GM19023 (cell line): ENCODE measurements around the gene ABHD14A.

Experiments
- ATAC-seq: cut with Tn5 transposase; IDR thresholded peaks from one replicate; pipeline ENCODE4 v1.9.1; 2021; ENCODE audit warnings: mild to moderate bottlenecking, moderate library complexity; ENCODE audit not compliant: unreplicated experiment

The ABHD14A gene

GRCh38 chr3:51955893-51956770, 18.7 kb upstream of the ABHD14A start:
- no peak for ATAC-seq

DNA sequence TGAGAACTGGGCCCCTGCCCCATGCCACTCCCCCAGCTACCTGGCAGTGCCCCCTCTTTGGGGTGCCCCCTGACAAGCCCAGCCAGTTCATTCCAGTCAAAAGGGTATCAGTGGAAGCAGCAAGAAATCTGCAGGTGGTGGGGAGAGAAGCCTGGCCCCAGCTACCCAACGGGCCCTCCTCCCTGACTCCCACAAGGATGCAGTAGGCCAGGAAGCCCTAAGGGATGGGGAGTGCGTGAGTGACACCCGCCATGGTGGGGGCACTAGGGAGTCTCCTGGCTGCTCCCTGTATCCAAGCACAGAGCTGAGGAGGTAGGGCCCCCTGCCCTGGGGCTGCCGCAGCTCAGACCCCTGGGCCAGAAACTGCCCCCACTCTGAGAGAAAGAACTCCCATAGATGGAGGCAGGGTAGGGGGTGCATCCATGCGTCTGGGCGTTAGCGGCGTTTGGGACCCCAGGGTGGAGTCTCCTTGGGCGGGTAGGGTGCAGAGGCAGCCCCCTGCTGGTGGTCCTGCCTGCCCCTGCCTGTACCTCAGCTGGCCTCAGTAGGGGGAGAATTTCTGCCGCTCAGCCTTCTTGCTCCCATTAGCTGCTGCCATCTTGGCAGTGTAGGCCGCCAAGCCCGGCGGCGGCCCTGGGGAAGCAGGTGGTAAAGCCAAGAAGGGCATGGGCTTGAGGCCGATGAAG, 17.2 kb upstream of the ABHD14A start:
- no peak for ATAC-seq

DNA sequence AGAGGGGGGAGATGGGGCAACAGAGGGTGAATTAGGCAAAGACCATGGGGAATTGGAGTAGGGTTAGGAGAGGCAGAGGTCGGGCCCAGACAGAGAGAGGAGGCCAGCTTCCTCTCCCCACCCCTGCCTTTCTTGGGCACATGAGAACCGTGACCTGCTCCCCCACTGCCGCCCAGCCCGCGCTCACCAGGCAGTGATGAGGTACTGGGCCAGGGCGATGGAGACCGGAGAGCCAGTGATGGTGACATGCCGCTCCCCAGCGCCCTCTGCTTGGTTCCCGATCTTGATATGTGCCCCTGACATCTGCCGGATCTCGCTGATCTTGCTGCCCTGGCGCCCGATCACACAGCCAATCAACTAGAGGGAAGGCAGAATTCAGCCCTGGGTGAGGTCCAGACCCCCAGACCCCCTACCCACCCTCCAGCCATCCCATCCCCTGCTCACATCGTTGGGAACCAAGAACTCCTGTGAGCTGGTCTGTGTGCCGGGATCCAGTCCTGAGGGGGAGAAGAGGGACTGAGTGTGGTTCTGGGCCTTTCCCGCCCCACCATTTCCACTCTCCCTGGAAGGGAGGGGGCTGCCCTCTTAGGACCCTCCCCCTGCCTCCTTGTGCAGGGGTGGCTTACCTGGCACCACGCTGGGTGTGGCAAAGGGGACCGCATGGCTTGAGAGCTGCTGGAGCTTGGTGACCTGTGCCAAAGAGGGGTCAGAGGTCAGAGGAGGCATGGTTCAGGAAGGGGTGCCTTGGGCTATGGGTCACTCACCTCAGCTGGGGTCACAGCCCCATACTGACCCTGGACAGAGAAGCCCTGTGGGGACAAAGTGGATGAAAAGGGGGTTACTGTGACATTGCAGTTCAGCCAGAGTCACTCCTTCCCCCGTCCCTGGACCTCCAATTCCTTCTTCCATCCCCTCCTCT, 16.0 kb upstream of the ABHD14A start:
- ATAC-seq = no peak

- ATAC-seq = no peak
Measured at GRCh38 chr3:51959651-51960050, 15.2 kb upstream of the ABHD14A start.

GRCh38 chr3:51960386-51960785, 14.5 kb upstream of the ABHD14A start:
- no peak for ATAC-seq

DNA sequence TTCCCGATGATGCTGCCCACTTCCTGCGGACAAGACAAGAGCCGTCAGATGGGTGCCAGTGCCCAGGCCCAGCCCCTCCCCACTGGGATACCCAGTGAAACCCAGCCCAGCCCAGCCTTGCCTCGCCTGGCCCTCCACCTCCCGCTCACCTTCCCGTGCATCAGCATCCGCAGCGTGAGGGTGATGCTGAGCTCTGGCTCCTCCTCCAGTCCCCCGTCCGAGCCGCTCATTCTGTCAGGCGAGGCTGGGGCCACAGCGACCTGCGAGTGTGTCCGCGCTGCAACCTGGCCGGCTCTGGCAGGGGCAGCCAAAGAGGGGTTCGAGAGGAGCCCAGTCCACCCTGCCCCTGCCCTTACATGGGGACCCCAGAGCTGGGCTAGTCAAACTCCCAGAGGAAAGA, 13.9 kb upstream of the ABHD14A start:
- ATAC-seq = no peak

DNA sequence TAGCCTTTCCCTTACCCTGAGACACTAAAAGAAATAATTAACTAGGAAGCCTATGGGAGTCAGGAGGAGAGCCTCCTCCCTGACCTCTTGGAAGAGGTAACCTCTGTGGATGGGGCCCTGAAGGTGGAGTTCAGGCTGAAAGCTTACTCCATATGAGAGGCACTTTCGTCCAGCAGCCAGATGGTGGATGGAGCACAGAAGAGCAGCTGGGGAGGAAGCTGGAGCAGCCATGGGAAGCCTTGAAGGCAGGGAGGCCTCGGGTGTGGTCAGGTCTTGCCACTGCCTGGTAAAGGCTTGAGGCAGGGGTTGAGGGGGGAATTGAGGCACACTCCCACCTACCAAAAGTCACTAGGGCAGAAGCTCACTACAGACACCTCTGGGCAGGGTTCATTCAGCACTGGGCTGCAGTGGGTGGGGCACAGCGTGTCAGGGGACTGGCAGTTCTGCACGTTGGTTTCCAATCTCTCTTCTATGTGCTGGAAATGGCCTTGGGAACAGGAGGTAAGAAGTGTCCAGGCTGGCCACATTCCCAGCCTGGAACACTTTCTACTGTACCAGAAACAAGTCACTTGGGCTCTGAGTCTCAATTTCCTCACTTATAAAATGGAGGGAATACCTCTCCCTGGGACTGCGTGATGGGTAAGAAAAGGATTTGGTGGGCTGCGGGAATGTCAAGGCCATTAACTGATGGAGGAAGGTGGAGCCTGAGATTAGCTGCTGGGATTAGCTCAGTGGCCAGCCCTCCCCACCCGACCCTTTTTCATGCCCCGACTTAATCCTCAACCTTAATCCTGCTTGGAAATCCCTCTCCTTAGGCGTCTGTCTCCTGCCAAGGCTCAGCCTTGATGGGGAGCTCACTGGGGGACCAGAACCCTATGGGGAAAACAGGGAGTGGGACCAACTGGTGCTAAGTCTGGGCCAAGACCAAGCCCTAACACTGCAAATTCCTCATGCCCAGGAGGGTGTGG, 13.0 kb upstream of the ABHD14A start:
- ATAC-seq = no peak

DNA sequence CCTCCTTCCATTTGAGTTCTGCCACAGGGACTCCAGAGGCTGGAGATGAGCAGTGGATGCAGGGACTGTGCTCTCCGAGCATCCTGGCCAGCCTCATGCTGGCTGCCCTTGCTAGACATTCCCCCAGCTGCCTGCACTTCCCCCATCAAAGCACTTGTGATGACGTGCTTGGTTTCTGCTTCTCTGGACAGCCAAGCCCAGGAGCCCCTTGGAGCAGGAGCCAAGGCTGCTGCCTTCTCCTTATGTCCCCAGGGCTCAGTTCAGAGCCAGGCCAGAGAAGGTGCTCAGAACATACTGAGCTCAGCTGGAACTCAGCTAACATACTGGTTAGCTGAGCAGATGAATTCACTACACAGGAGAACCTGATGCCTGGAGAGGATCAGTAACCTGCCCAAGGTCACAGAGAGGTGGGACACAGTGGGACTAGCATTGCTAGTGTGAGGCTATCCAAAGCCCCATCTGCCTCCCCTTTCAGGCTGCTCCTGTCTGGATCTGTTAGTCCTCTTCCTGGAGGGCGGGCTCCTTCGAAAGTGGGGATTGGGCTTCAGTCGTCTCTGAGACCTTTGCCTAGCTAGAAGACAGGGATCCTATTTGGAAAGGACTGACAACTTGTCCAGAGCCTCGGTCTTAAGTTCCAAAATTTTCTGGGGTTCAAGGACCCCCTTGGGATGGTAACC, 11.9 kb upstream of the ABHD14A start:
- no peak for ATAC-seq

DNA sequence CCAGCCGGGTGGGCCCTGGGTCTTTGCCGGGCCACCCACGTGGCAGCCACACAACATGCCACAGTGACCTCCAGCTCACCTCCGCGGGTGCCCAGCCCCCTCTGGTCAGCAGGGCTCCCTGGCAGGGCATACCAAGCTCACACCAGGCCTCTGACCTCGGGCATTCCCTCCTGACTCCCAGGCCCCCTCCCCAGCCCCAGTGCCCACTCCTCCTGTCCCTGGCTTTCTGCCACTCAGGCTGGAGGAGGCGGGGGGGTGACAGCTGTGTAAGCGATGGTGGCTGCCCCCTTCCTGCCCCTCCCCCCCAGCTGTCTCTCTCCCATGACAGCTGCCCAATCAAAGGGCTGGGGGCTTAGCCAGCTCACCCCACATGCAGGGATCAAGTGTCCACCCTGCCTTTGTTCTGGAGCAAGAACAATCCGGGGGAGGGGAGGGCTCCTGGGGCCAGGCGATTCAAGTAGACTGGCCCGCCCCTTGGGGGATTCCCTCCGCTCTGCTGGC, 10.9 kb upstream of the ABHD14A start:
- no peak for ATAC-seq

- no peak for ATAC-seq
Measured at GRCh38 chr3:51964521-51964920, 10.3 kb upstream of the ABHD14A start.

DNA sequence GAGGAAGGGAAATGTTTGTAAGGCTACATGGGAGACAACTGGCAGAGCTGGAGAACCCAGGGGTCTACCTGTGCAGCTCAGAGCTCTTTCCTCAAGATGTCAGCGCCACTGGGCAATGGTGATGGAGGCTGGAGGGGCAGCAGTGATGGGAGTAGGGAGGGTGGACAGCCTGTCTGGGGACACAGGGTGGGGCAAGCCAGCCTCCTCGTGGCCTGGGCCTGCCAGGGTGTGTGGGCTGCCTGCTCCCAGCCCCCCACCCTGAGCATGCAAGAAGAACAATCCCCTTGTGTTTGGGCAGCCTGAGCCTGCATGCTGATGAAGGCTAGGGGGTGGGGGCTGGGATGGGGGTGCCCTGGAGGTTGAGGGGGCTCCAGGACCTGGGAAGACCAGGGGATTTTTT, 8.8 kb upstream of the ABHD14A start:
- ATAC-seq = no peak

GRCh38 chr3:51966486-51966885, 8.4 kb upstream of the ABHD14A start:
- no peak for ATAC-seq

GRCh38 chr3:51966922-51967383, 7.9 kb upstream of the ABHD14A start:
- no peak for ATAC-seq

DNA sequence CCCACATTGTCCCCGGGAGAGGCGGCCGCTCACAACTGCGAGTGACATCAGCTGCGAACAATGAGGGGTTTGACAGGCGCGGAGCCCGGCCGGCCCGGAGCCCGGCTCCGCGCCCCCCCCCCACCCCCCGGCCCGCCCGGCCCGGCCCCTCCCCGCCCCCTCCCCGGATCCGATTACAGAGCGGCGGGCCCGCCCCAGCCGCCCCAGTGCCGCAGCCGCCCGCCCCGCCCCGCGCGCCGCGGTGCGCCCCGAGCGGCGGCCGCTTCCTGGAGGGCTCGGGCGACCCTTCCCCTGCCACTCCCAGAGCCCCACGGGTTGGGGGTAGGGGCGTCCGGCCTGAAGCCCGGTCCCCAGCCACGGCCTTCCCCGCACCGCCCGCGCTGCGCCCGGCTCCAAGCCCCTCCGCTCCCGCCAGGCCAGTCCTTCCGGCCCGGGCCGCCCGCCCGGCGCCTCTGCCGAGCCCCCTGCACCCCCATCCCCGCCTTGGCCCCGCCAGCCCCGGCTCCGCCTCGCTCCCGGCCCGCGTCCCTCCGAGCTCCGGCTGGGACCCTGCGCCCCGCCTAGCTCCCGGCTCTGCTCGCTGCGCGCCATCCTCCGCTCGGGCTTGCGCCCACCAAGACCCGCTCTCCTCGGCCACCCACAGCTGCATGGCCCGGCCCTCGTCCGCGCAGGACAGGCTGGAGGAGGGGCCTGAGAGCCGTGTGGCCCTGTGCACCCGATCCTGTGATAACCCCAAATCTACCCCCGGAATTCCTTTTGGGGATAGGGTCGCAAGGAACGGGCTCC, 7.3 kb upstream of the ABHD14A start, which contains the start of gene PCBP4:
Gene PCBP4, minus strand, starts transcription at position 71 of the 786 bp plus-strand sequence. CDS start 6,214 bp downstream, outside the sequence.
- ATAC-seq = peak; percentile 58

DNA sequence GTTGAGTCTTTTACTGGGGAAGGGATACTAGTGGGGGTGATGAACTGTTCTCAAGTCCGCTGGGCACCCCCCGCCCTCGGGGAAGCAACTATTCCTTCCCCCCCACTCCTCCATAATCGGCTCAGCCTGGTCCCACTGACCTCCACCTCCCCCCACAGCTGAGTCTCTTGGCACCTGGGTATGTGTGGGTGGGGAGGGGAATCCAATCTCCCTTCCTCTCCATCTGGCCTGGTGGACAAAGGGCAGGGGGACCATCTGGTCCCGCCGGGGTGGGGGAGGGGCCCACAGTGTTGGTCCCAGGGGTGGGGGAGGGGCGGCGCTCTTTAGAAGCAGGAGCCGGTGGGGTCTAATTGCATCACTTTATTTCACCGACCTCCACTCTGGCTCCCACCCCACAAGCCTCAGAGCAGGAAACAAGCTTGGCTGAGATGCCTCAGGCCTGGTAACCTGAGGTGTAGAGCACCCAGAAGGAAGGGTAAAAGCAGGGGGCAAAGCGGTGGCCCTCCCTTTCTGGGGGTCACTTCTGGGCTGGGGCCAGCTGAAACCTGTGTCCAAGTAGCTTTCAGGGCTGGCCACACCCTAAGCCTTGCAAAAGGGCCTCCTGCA, 6.6 kb upstream of the ABHD14A start:
- ATAC-seq = no peak

GRCh38 chr3:51968883-51969678, 5.8 kb upstream of the ABHD14A start:
- ATAC-seq = no peak

DNA sequence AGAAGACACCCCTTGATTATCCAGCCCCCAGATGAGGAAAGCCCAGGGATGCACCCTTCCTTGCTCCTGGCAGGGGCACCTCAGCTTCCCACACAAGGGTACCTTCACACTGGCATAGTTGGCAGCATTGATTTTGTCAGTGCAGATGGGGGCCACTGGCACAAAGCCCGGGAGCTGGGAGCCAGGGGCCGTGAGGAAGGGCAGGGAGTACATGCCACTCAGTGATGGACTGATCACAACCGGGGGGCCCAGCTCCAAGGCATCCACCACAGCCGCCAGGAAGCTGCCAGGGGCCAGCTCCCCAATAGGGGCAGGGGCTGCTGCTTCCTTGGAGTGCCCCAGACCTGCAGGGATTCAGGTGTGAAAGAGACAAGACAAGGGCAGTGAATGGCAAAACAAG, 5.0 kb upstream of the ABHD14A start:
- ATAC-seq = no peak
